Neural progenitor cell (in vitro differentiated cells): ENCODE measurements around the gene NOS3.

ENCODE experiments used
- CTCF ChIP-seq: fragments of 200-600 bp; sonication (generic); IDR thresholded peaks from 2 replicates; pipeline ENCODE4 v1.5.1; 2017; ENCODE audit warnings: antibody characterized with exemption, mild to moderate bottlenecking
- EZH2phosphoT487 ChIP-seq: fragments of 200-600 bp; sonication (generic); IDR thresholded peaks from 2 replicates; pipeline ENCODE4 v1.6.1; 2017; ENCODE audit warnings: antibody characterized with exemption

- no peak for TF ChIP-seq CTCF
- TF ChIP-seq EZH2phosphoT487: no peak
Observed at GRCh38 chr7:150978126-150978789, 12.6 kb upstream of the NOS3 start, which contains the start of gene KCNH2.
